B cell (primary cell): ENCODE measurements around the gene EFHB. TPM values are rescaled to one million over a fixed set of nuclear protein-coding genes. Genes with fewer than 3 reads are reported as not detected.

ENCODE experiments used
- ATAC-seq: fragments of 200-7000 bp; cut with Tn5 transposase; one replicate; pipeline ENCODE4 v1.10.0; 2021; ENCODE audit warnings: low read depth, mild to moderate bottlenecking, moderate number of reproducible peaks, moderate library complexity
- CTCF ChIA-PET: fragments of 350-600 bp; sonication (Branson Sonifier 250); formaldehyde crosslinking; loops from one replicate; lab custom pipeline; 2021; ENCODE audit warnings: antibody characterized with exemption, inconsistent platforms; lab: Charles Lee
- POLR2A ChIA-PET: fragments of 350-600 bp; sonication (Branson Sonifier 250); formaldehyde crosslinking; loops from one replicate; lab custom pipeline; 2021; ENCODE audit warnings: antibody characterized with exemption; lab: Charles Lee
- DNase-seq: peaks from one replicate; pipeline ENCODE4 v3.0.0; 2013
- H2AFZ ChIP-seq: 2 replicates; pipeline ENCODE4 v1.6.1; 2012; ENCODE audit warnings: mild to moderate bottlenecking, low read depth, low read length; ENCODE audit not compliant: insufficient read depth, poor library complexity, severe bottlenecking
- H3K27ac ChIP-seq, 2 donors: 1 replicate in 1 of 2; 2 replicates in 1 of 2; pipeline ENCODE4 v1.5.1; 2012 to 2013; ENCODE audit warnings: low read length in 2 of 2, mild to moderate bottlenecking in 2 of 2, moderate library complexity in 1 of 2
- H3K27me3 ChIP-seq, 4 experiments: fragments of 200-600 bp in 1 of 4; sonication (generic) in 1 of 4; replicated peaks in 1 of 4; 1 replicate in 2 of 4; 2 replicates in 2 of 4; pipeline versions ENCODE4 v1.6.1 to v1.7.0; 2013 to 2016; ENCODE audit warnings: low read length in 3 of 4, mild to moderate bottlenecking in 2 of 4, mixed read lengths in 1 of 4, moderate library complexity in 1 of 4; ENCODE audit not compliant: insufficient read depth in 4 of 4, control insufficient read depth in 3 of 4; ENCODE audit errors: control extremely low read depth in 1 of 4
- H3K36me3 ChIP-seq, 2 experiments: replicated peaks in 1 of 2; 1 replicate in 1 of 2; 2 replicates in 1 of 2; pipeline versions ENCODE4 v1.6.1 to v1.7.1; 2013; ENCODE audit warnings: low read length in 1 of 2; ENCODE audit not compliant: insufficient read depth in 2 of 2, control insufficient read depth in 1 of 2; ENCODE audit errors: control extremely low read depth in 1 of 2, extremely low read depth in 1 of 2
- H3K4me1 ChIP-seq, 2 donors: fragments of 200-600 bp in 1 of 2; sonication (generic) in 1 of 2; 1 replicate in 1 of 2; 2 replicates in 1 of 2; pipeline versions ENCODE4 v1.5.1 to v1.6.1; 2013 to 2017; ENCODE audit warnings: low read length in 2 of 2; ENCODE audit not compliant: control insufficient read depth in 2 of 2, insufficient read depth in 2 of 2
- H3K4me2 ChIP-seq: replicated peaks from 2 replicates; pipeline ENCODE3; 2012; ENCODE audit warnings: mild to moderate bottlenecking, low read depth, low read length; ENCODE audit not compliant: poor library complexity, severe bottlenecking
- H3K4me3 ChIP-seq, 5 experiments: fragments of 200-600 bp in 1 of 5; sonication (generic) in 1 of 5; 1 replicate in 3 of 5; 2 replicates in 2 of 5; pipeline versions ENCODE4 v1.5.1 to v1.7.0; 2011 to 2016; ENCODE audit warnings: low read length in 4 of 5, mild to moderate bottlenecking in 4 of 5, low read depth in 2 of 5, control low read depth in 1 of 5, moderate library complexity in 1 of 5; ENCODE audit not compliant: insufficient read depth in 1 of 5; ENCODE audit errors: control extremely low read depth in 1 of 5, extremely low read depth in 1 of 5
- H3K79me2 ChIP-seq: fragments of 200-600 bp; sonication (generic); one replicate; pipeline ENCODE4 v1.6.0; 2016; ENCODE audit warnings: low read length; ENCODE audit not compliant: control insufficient read depth, insufficient read depth
- H3K9ac ChIP-seq: fragments of 200-600 bp; sonication (generic); 2 replicates; pipeline ENCODE4 v1.6.1; 2017; ENCODE audit warnings: mild to moderate bottlenecking, low read length, moderate library complexity
- H3K9me3 ChIP-seq, 3 donors: one replicate each; pipeline versions ENCODE4 v1.6.1 to v1.7.1; 2013; ENCODE audit warnings: low read length in 2 of 3; ENCODE audit not compliant: control insufficient read depth in 2 of 3, insufficient read depth in 1 of 3; ENCODE audit errors: control extremely low read depth in 1 of 3
- H4K20me1 ChIP-seq: 2 replicates; pipeline ENCODE4 v1.6.0; 2012; ENCODE audit warnings: mild to moderate bottlenecking, low read length; ENCODE audit not compliant: insufficient read depth, control insufficient read depth, poor library complexity, severe bottlenecking
- H3K27ac Mint-ChIP-seq: one replicate; pipeline ENCODE4 v1.8.0; 2021; ENCODE audit warnings: mixed read lengths
- H3K27me3 Mint-ChIP-seq: one replicate; pipeline ENCODE4 v1.8.0; 2021; ENCODE audit warnings: mixed read lengths
- H3K4me1 Mint-ChIP-seq: one replicate; pipeline ENCODE4 v1.8.0; 2021; ENCODE audit warnings: mixed read lengths
- H3K4me3 Mint-ChIP-seq: one replicate; pipeline ENCODE4 v1.8.0; 2021; ENCODE audit warnings: mixed read lengths
- H3K9me3 Mint-ChIP-seq: one replicate; pipeline ENCODE4 v1.8.0; 2022; ENCODE audit warnings: mixed read lengths; ENCODE audit not compliant: insufficient read depth
- EZH2 ChIP-seq: IDR thresholded peaks from 2 replicates; pipeline ENCODE4 v1.6.1; 2012; ENCODE audit warnings: borderline replicate concordance, low read depth, mild to moderate bottlenecking, moderate library complexity, low read length; ENCODE audit not compliant: insufficient read depth, poor library complexity, severe bottlenecking
- WGBS: methylation state at CpG from one replicate; pipeline ENCODE4 v1.1.5; 2013; ENCODE audit warnings: missing lambda C conversion rate; ENCODE audit not compliant: insufficient coverage; 5-methylcytosine and 5-hydroxymethylcytosine counted together
- intact Hi-C: fragments of 100-400 bp; cut with micrococcal nuclease; formaldehyde crosslinking; loops from one replicate; pipeline ENCODE4 v1.10.0; 2022
- polyA plus RNA-seq: library from polyadenylated mRNA; depleted of rRNA; stranded (reverse); fragments of >200 nt; gene quantifications from 2 replicates; pipeline ENCODE4 v1.2.3, GENCODE V29; 2012
- total RNA-seq, 2 donors: library from RNA; stranded (reverse); fragments of 120-200 nt in 1 of 2; gene quantifications; 1 replicate in 1 of 2; 2 replicates in 1 of 2; pipeline versions ENCODE4 v1.2.3 to v1.2.4, GENCODE V29; 2013 to 2022
- TF ChIP-seq, protein P1 (sequence below): fragments of 200-600 bp; IDR thresholded peaks from one replicate; pipeline ENCODE4 v1.8.0; 2022; ENCODE audit warnings: antibody characterized with exemption, mild to moderate bottlenecking

The EFHB gene
- total and polyA plus RNA-seq, 2 donors (not counting 1 experiment from before 2014, with no cell fraction given), result 0.74 to 1.3 TPM

DNA sequence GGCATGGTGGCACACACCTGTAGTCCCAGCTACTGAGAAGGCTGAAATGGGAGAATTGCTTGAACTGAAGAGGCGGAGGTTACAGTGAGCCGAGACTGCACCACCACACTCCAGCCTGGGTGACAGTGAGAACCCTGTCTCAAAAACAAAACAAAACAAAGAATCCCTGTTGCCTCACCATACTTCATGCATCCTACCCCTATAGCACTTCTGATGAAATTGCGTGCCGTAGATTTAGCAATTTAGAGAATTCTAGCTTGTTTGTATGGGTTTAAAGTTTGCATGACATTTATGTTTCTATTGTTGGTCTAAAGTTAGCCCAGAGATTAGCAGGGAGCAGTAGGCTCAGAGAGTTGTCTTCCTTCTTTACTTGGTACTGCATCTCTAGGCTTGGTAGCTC is 20.7 kb upstream of the EFHB start:
- Histone ChIP-seq H3K79me2 (peaks cover 91% of the 10 kb centered on the region), H3K27me3 (no peaks in the 10 kb centered on the region), H3K4me2 (no peak overlapping the region), H4K20me1 (peaks cover 60% of the 10 kb centered on the region), H3K27ac (no peak overlapping the region), H3K36me3 (peaks cover 6 to 43% of the 10 kb centered on the region in 2 experiments), H3K4me3 (no peak overlapping the region), H3K4me1 (no peaks in the 10 kb centered on the region), H3K9ac (no peak overlapping the region), H3K9me3 (no peaks in the 10 kb centered on the region), H2AFZ (no peak overlapping the region)
- ATAC-seq (no peak), DNase-seq (no peak)
- no peaks in the 10 kb centered on the region for H3K27me3 Mint-ChIP-seq
- peaks cover 24% of the 10 kb centered on the region for H3K4me1 Mint-ChIP-seq
- H3K4me3 Mint-ChIP-seq, result no peak overlapping the region
- POLR2A ChIA-PET, result interaction anchor here (0.9 kb wide), 1 partner anchor 86 kb away, joined by 3 read pairs; no protein-coding TSS in a partner anchor
- intact Hi-C loops, result no loop called here
- CTCF ChIA-PET, result no interaction called here
- H3K27ac Mint-ChIP-seq, result no peak overlapping the region
- TF ChIP-seq, protein P1, sequence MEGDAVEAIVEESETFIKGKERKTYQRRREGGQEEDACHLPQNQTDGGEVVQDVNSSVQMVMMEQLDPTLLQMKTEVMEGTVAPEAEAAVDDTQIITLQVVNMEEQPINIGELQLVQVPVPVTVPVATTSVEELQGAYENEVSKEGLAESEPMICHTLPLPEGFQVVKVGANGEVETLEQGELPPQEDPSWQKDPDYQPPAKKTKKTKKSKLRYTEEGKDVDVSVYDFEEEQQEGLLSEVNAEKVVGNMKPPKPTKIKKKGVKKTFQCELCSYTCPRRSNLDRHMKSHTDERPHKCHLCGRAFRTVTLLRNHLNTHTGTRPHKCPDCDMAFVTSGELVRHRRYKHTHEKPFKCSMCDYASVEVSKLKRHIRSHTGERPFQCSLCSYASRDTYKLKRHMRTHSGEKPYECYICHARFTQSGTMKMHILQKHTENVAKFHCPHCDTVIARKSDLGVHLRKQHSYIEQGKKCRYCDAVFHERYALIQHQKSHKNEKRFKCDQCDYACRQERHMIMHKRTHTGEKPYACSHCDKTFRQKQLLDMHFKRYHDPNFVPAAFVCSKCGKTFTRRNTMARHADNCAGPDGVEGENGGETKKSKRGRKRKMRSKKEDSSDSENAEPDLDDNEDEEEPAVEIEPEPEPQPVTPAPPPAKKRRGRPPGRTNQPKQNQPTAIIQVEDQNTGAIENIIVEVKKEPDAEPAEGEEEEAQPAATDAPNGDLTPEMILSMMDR, result no peak
- no peak for TF ChIP-seq EZH2
- WGBS, result no CpG with 5 or more reads among the region's 4 CpGs
- H3K9me3 Mint-ChIP-seq, result no peaks in the 10 kb centered on the region

DNA sequence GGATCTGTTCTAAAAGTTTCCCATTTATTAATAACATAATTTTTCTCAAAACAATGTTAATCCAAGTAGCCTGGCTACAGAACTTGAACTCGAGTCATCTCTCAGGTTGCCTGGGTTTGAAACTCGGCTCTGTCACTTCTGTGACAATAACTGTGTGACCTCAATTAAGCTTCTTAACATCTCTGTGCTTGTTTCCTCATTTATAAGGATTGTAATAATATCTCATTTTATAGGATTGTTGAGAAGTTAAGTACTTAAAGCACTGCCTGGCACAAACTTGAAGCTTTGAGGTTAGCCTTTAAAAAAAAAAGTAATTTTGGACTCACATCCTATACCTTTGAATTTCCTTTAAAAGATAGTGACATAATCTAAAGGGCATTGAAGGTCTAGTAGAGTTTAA is 16.3 kb upstream of the EFHB start:
- Histone ChIP-seq H3K4me2 (no peak overlapping the region), H3K27me3 (no peaks in the 10 kb centered on the region), H2AFZ (no peak overlapping the region), H3K36me3 (peaks cover 6 to 35% of the 10 kb centered on the region in 2 experiments), H3K9me3 (peaks cover 0 to 4% (median 0%) of the 10 kb centered on the region in 3 donors), H3K9ac (no peak overlapping the region), H3K27ac (peak overlapping the region in 1 of 2 donors; percentile 43), H3K79me2 (peaks cover 93% of the 10 kb centered on the region), H3K4me1 (peaks cover 18 to 22% of the 10 kb centered on the region in 2 donors), H4K20me1 (peaks cover 36% of the 10 kb centered on the region), H3K4me3 (no peak overlapping the region)
- ATAC-seq (no peak), DNase-seq (no peak)
- intact Hi-C loops, result no loop called here
- Mint-ChIP-seq H3K27ac (no peak overlapping the region), H3K4me3 (no peak overlapping the region), H3K27me3 (no peaks in the 10 kb centered on the region), H3K9me3 (no peaks in the 10 kb centered on the region), H3K4me1 (peaks cover 51% of the 10 kb centered on the region)
- TF ChIP-seq, protein P1, result no peak
- no peak for TF ChIP-seq EZH2
- ChIA-PET POLR2A (no interaction called here), CTCF (no interaction called here)
- no CpG with 5 or more reads among the region's 2 CpGs for WGBS
